ENCODE data around the gene FBXL15.
A peak's percentile ranks its signal among the peaks of the same experiment; 100 is the strongest.

Gene FBXL15

GRCh38 chr10:102460836-102461186 is 40.2 kb downstream of the FBXL15 start:
- DNase-seq, result no peak

GRCh38 chr10:102461187-102462054 is 40.8 kb downstream of the FBXL15 start:
- peak; percentile 93 for DNase-seq

- DNase-seq, result no peak
Measured at GRCh38 chr10:102462512-102463054, 41.9 kb downstream of the FBXL15 start.

GRCh38 chr10:102463983-102464382 is 43.3 kb downstream of the FBXL15 start:
- DNase-seq, result no peak

- no peak for DNase-seq
Measured at GRCh38 chr10:102465466-102465865, 44.8 kb downstream of the FBXL15 start.

- no peak for DNase-seq
Measured at GRCh38 chr10:102467318-102467717, 46.7 kb downstream of the FBXL15 start.

- DNase-seq, result peak; percentile 25
Measured at GRCh38 chr10:102467971-102468438, 47.4 kb downstream of the FBXL15 start.

GRCh38 chr10:102468683-102469082 is 48.0 kb downstream of the FBXL15 start:
- no peak for DNase-seq

- no peak for DNase-seq
Measured at GRCh38 chr10:102470579-102471546, 50.2 kb downstream of the FBXL15 start.
